ENCODE results near the gene PCDHB15. TPM values are rescaled to one million over a fixed set of nuclear protein-coding genes. Genes with fewer than 3 reads are reported as not detected.
"Not testable (repeated sequence)": the region's sequence is repeated elsewhere in the genome, so short reads cannot be mapped to it uniquely, and the experiment has no call there.

The PCDHB15 gene
- total RNA-seq, result not detected

DNA sequence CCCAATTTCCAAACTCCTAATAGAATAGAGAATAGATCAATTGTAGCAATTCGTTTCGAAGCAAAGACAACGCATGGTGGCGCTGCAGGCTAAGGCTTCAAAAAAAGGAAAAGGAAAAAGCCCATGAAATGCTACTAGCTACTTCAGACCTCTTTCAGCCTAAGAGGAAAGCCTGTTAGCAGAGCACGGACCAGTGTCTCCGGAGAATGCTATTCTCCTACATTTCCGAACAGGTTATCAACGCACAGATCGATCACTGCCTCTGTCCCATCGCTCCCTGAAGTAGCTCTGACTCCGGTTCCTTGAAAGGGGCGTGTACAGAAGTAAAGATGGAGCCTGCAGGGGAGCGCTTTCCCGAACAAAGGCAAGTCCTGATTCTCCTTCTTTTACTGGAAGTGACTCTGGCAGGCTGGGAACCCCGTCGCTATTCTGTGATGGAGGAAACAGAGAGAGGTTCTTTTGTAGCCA is at the start of gene PCDHB15:
TSS of gene PCDHB15 (plus strand) at position 146 of the 468 bp plus-strand sequence. CDS start at position 330, 184 bp downstream.
- DNase-seq, result no peak
- Mint-ChIP-seq H3K9me3 (peaks cover 60% of the 10 kb centered on the region), H3K4me3 (no peak within 1 kb of the TSS), H3K4me1 (peaks cover 1% of the 10 kb centered on the region), H3K36me3 (peaks cover 37% of the 10 kb centered on the region), H3K27me3 (peaks cover 62% of the 10 kb centered on the region), H3K27ac (no peak within 1 kb of the TSS)

GRCh38 chr5:141196363-141196762 is 48.8 kb upstream of the PCDHB15 start:
- Mint-ChIP-seq H3K9me3 (peaks cover 49% of the 10 kb centered on the region), H3K36me3 (peaks cover 20% of the 10 kb centered on the region), H3K27ac (no peak overlapping the region), H3K4me1 (no peaks in the 10 kb centered on the region), H3K4me3 (no peak overlapping the region), H3K27me3 (peaks cover 67% of the 10 kb centered on the region)
- DNase-seq, result no peak

- H3K27me3 Mint-ChIP-seq, result peaks cover 62% of the 10 kb centered on the region
- H3K27ac Mint-ChIP-seq, result no peak within 1 kb of the TSS
- peaks cover 44% of the 10 kb centered on the region for H3K9me3 Mint-ChIP-seq
- no peak within 1 kb of the TSS for H3K4me3 Mint-ChIP-seq
- DNase-seq, result no peak
- no peaks in the 10 kb centered on the region for H3K4me1 Mint-ChIP-seq
- H3K36me3 Mint-ChIP-seq, result peaks cover 18% of the 10 kb centered on the region
These were observed 45.6 kb upstream of the PCDHB15 start, which contains the start of gene PCDHB11 for GRCh38 chr5:141199359-141200235. PCDHB11 (plus strand) TSS chr5:141199627; CDS start chr5:141199775, 148 bp downstream.

DNA sequence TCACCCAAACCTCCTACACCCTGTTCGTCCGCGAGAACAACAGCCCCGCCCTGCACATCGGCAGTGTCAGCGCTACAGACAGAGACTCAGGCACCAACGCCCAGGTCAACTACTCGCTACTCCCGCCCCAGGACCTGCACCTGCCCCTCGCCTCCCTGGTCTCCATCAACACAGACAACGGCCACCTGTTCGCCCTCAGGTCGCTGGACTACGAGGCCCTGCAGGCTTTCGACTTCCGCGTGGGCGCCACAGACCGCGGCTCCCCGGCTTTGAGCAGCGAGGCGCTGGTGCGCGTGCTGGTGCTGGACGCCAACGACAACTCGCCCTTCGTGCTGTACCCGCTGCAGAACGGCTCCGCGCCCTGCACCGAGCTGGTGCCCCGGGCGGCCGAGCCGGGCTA is 44.1 kb upstream of the PCDHB15 start:
- H3K36me3 Mint-ChIP-seq, result peaks cover 16% of the 10 kb centered on the region
- peaks cover 38% of the 10 kb centered on the region for H3K9me3 Mint-ChIP-seq
- not testable (repeated sequence) for H3K4me1 Mint-ChIP-seq, DNase-seq, H3K27ac Mint-ChIP-seq, H3K4me3 Mint-ChIP-seq
- peaks cover 63% of the 10 kb centered on the region for H3K27me3 Mint-ChIP-seq

DNA sequence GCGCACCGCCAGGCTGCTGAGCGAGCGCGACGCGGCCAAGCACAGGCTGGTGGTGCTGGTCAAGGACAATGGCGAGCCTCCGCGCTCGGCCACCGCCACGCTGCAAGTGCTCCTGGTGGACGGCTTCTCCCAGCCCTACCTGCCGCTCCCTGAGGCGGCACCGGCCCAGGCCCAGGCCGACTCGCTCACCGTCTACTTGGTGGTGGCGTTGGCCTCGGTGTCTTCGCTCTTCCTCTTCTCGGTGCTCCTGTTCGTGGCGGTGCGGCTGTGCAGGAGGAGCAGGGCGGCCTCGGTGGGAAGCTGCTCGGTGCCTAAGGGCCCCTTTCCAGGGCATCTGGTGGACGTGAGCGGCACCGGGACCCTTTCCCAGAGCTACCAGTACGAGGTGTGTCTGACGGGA is 43.5 kb upstream of the PCDHB15 start:
- not testable (repeated sequence) for H3K4me3 Mint-ChIP-seq, H3K4me1 Mint-ChIP-seq, DNase-seq, H3K27ac Mint-ChIP-seq
- peaks cover 14% of the 10 kb centered on the region for H3K36me3 Mint-ChIP-seq
- H3K27me3 Mint-ChIP-seq, result peaks cover 64% of the 10 kb centered on the region
- peaks cover 33% of the 10 kb centered on the region for H3K9me3 Mint-ChIP-seq

DNA sequence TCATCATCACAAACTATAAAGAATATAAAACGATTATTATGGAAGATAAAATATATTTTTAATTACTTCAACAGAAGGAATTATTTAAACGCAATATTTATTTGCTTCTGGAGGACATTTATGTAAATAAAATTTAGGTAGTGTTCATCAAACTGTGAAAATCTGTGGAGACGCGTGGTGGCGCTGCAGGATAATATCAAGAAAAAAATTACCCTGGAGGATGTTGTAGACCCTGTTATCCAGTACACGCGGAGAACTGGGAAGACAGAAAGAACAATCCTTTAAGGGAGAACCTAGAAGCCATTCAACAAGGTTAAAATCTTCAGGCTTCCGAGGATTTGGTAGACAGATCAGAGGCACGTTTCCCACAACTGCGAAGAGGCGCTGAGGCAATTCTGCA is 36.7 kb upstream of the PCDHB15 start, which contains the start of gene PCDHB12:
TSS of gene PCDHB12 (plus strand) at position 242 of the 400 bp plus-strand sequence. CDS start 189 bp downstream, outside the sequence.
- Mint-ChIP-seq H3K9me3 (peaks cover 12% of the 10 kb centered on the region), H3K4me3 (no peak within 1 kb of the TSS), H3K4me1 (peaks cover 3% of the 10 kb centered on the region), H3K27ac (no peak within 1 kb of the TSS), H3K36me3 (peaks cover 2% of the 10 kb centered on the region), H3K27me3 (peaks cover 66% of the 10 kb centered on the region)
- no peak for DNase-seq

- not testable (repeated sequence) for H3K27ac Mint-ChIP-seq, H3K36me3 Mint-ChIP-seq, H3K4me3 Mint-ChIP-seq, H3K4me1 Mint-ChIP-seq, DNase-seq
- H3K27me3 Mint-ChIP-seq, result peaks cover 74% of the 10 kb centered on the region
- H3K9me3 Mint-ChIP-seq, result peaks cover 22% of the 10 kb centered on the region
These were observed 34.9 kb upstream of the PCDHB15 start for GRCh38 chr5:141210281-141210680.

DNA sequence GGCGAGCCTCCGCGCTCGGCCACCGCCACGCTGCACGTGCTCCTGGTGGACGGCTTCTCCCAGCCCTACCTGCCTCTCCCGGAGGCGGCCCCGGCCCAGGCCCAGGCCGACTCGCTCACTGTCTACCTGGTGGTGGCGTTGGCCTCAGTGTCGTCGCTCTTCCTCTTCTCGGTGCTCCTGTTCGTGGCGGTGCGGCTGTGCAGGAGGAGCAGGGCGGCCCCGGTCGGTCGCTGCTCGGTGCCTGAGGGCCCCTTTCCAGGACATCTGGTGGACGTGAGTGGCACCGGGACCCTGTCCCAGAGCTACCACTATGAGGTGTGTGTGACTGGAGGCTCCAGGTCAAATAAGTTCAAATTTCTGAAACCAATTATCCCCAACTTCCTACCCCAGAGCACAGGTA is 34.3 kb upstream of the PCDHB15 start:
- Mint-ChIP-seq H3K27me3 (peaks cover 71% of the 10 kb centered on the region), H3K9me3 (peaks cover 24% of the 10 kb centered on the region)
- H3K36me3 Mint-ChIP-seq, DNase-seq, H3K4me1 Mint-ChIP-seq, H3K4me3 Mint-ChIP-seq, H3K27ac Mint-ChIP-seq: not testable (repeated sequence)

DNA sequence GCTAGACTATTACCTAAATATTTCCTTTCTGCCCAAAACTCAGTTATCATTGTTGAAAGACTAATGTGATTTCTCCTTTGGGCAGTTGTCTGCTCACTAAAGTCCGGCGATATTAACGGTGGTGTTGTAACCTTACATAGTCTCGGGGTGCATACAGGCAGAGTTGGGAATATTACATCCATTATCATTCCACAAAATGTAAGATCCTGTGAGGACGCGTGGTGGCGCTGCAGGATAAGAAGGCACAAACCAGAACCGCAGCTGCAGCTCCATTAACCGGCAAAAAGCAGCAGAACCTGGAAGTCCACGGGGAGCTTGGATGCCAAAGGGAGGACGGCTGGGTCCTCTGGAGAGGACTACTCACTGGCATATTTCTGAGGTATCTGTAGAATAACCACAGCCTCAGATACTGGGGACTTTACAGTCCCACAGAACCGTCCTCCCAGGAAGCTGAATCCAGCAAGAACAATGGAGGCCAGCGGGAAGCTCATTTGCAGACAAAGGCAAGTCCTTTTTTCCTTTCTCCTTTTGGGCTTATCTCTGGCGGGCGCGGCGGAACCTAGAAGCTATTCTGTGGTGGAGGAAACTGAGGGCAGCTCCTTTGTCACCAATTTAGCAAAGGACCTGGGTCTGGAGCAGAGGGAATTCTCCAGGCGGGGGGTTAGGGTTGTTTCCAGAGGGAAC is 31.4 kb upstream of the PCDHB15 start, which contains the start of gene PCDHB13:
TSS of gene PCDHB13 (plus strand) at position 264 of the 684 bp plus-strand sequence. CDS start at position 469, 205 bp downstream.
- H3K36me3 Mint-ChIP-seq, result peaks cover 14% of the 10 kb centered on the region
- H3K4me1 Mint-ChIP-seq, DNase-seq, H3K27ac Mint-ChIP-seq, H3K4me3 Mint-ChIP-seq: not testable (repeated sequence)
- H3K9me3 Mint-ChIP-seq, result peaks cover 38% of the 10 kb centered on the region
- peaks cover 67% of the 10 kb centered on the region for H3K27me3 Mint-ChIP-seq

DNA sequence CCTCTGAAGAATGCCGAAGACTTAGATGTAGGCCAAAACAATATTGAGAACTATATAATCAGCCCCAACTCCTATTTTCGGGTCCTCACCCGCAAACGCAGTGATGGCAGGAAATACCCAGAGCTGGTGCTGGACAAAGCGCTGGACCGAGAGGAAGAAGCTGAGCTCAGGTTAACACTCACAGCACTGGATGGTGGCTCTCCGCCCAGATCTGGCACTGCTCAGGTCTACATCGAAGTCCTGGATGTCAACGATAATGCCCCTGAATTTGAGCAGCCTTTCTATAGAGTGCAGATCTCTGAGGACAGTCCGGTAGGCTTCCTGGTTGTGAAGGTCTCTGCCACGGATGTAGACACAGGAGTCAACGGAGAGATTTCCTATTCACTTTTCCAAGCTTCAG is 30.6 kb upstream of the PCDHB15 start:
- Mint-ChIP-seq H3K9me3 (peaks cover 37% of the 10 kb centered on the region), H3K27me3 (peaks cover 62% of the 10 kb centered on the region)
- H3K4me3 Mint-ChIP-seq, result not testable (repeated sequence)

DNA sequence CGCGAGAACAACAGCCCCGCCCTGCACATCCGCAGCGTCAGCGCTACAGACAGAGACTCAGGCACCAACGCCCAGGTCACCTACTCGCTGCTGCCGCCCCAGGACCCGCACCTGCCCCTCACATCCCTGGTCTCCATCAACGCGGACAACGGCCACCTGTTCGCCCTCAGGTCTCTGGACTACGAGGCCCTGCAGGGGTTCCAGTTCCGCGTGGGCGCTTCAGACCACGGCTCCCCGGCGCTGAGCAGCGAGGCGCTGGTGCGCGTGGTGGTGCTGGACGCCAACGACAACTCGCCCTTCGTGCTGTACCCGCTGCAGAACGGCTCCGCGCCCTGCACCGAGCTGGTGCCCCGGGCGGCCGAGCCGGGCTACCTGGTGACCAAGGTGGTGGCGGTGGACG is 29.7 kb upstream of the PCDHB15 start:
- Mint-ChIP-seq H3K9me3 (peaks cover 36% of the 10 kb centered on the region), H3K36me3 (peaks cover 14% of the 10 kb centered on the region), H3K27me3 (peaks cover 60% of the 10 kb centered on the region)
- not testable (repeated sequence) for H3K4me1 Mint-ChIP-seq, DNase-seq, H3K27ac Mint-ChIP-seq, H3K4me3 Mint-ChIP-seq

More for the DNA sequence above, 30.6 kb upstream of the PCDHB15 start:
- not testable (repeated sequence) for H3K4me1 Mint-ChIP-seq, H3K27ac Mint-ChIP-seq, DNase-seq
- peaks cover 14% of the 10 kb centered on the region for H3K36me3 Mint-ChIP-seq

DNA sequence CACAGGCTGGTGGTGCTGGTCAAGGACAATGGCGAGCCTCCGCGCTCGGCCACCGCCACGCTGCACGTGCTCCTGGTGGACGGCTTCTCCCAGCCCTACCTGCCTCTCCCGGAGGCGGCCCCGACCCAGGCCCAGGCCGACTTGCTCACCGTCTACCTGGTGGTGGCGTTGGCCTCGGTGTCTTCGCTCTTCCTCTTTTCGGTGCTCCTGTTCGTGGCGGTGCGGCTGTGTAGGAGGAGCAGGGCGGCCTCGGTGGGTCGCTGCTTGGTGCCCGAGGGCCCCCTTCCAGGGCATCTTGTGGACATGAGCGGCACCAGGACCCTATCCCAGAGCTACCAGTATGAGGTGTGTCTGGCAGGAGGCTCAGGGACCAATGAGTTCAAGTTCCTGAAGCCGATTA is 29.2 kb upstream of the PCDHB15 start:
- not testable (repeated sequence) for H3K27ac Mint-ChIP-seq, H3K4me1 Mint-ChIP-seq, DNase-seq, H3K4me3 Mint-ChIP-seq
- H3K27me3 Mint-ChIP-seq, result peaks cover 57% of the 10 kb centered on the region
- H3K36me3 Mint-ChIP-seq, result peaks cover 12% of the 10 kb centered on the region
- H3K9me3 Mint-ChIP-seq, result peaks cover 34% of the 10 kb centered on the region

DNA sequence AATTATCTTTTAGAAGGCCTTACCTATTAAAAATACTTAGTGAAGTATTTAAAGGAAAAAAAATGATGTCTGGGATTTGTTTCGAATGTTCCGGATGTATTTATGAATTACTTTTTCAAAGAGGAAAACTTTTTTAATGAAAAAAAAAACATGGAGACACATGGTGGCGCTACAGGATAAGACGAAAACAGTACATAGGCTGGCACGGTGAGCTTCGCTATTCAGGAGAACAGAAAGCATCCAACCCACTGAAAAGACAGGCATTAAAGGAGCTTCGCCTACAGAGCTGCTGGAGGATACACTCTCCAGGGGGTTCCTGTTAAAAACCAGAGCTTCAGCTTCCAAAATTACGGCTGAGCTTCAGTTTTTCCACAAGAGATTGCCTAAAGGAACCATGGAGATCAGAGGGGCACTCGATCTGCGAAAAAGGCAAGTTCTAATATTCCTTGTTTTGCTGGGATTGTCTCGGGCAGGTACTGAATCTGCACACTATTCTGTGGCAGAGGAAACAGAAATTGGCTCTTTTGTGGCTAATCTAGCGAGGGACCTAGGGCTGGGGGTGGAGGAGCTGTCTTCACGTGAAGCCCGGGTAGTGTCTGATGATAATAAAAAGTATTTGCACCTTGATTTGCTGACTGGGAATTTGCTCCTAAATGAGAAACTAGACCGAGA is 21.9 kb upstream of the PCDHB15 start, which contains the start of gene PCDHB14:
TSS of gene PCDHB14 (plus strand) at position 232 of the 672 bp plus-strand sequence. CDS start at position 395, 163 bp downstream.
- Mint-ChIP-seq H3K4me3 (no peak within 1 kb of the TSS), H3K36me3 (peaks cover 6% of the 10 kb centered on the region), H3K27me3 (peaks cover 55% of the 10 kb centered on the region), H3K9me3 (peaks cover 15% of the 10 kb centered on the region), H3K4me1 (no peaks in the 10 kb centered on the region), H3K27ac (no peak within 1 kb of the TSS)
- no peak for DNase-seq

DNA sequence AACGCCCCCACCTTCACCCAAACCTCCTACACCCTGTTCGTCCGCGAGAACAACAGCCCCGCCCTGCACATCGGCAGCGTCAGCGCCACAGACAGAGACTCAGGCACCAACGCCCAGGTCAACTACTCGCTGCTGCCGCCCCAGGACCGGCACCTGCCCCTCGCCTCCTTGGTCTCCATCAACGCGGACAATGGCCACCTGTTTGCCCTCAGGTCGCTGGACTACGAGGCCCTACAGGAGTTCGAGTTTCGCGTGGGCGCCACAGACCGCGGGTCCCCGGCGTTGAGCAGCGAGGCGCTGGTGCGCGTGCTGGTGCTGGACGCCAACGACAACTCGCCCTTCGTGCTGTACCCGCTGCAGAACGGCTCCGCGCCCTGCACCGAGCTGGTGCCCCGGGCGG is 20.4 kb upstream of the PCDHB15 start:
- not testable (repeated sequence) for H3K27ac Mint-ChIP-seq, H3K4me3 Mint-ChIP-seq, DNase-seq, H3K36me3 Mint-ChIP-seq, H3K9me3 Mint-ChIP-seq, H3K4me1 Mint-ChIP-seq
- H3K27me3 Mint-ChIP-seq, result peaks cover 44% of the 10 kb centered on the region
